ENCODE data around the gene TENM3.

The TENM3 gene

DNA sequence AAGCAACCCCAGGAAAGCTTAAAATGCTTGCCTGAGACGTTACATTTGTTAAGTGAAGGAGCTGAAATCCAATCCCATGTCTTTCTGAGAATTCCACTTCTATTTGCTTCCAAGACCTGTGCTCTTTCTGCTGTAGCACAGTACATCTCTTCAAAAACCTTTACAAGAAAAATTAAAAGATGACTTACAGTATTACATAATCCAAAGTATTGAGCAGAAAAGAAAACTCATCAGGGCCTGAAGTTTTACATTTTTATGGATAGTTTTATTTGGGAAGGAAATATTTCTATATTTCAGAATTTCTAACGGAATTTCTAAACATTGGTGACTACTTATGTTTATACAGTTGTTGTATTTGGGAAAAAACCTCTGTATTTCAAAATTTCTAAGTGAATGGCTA is 276.3 kb downstream of the TENM3 start:
- DNase-seq (ENCODE audit: low spot score), result no peak

GRCh38 chr4:182521011-182521410 is 277.8 kb downstream of the TENM3 start:
- DNase-seq (ENCODE audit: low spot score), result no peak

DNA sequence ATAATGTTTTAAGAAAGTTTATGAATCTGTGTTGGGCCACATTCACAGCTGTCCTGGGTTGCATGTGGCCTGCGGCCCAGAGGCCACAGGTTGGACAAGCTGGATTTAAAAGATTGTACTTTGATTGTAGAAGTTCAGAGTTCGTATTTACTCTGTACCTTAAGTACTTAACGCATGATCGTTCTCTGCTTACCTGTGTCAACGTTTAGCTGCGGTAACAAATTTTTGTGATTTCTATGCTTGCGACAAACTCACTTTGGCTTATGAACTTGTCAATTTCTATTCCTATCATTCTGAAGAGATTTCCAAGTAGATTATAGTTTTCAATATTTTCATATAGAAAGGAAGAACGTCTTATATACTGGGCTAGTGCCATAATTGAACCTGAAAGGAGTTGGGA is 285.6 kb downstream of the TENM3 start:
- DNase-seq (ENCODE audit: low spot score), result no peak

- no peak for DNase-seq (ENCODE audit: low spot score)
Observed at GRCh38 chr4:182530451-182530850, 287.2 kb downstream of the TENM3 start.

GRCh38 chr4:182531555-182532162 is 288.5 kb downstream of the TENM3 start:
- DNase-seq (ENCODE audit: low spot score), result no peak

DNA sequence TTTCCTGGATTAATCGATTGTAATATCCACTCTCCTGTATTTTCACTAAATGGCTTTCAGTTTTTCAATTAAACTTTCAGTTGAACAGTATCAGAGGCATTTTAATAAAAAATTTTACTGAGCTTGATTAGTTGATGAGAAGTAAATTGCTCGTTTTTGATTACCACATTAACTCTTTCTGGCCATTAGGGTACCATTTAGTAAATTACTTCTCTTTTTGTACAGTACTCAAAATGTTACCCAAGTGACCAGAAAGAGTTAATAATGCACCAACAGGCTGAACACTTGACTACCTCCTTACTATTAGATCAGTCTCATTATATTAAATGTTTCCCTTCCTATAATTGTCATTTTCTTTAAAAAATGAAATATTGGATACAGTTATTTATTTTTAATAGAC is 289.2 kb downstream of the TENM3 start:
- no peak for DNase-seq (ENCODE audit: low spot score)

- peak; percentile 65 for DNase-seq (ENCODE audit: low spot score)
Observed at GRCh38 chr4:182533964-182534363, 290.8 kb downstream of the TENM3 start.

DNA sequence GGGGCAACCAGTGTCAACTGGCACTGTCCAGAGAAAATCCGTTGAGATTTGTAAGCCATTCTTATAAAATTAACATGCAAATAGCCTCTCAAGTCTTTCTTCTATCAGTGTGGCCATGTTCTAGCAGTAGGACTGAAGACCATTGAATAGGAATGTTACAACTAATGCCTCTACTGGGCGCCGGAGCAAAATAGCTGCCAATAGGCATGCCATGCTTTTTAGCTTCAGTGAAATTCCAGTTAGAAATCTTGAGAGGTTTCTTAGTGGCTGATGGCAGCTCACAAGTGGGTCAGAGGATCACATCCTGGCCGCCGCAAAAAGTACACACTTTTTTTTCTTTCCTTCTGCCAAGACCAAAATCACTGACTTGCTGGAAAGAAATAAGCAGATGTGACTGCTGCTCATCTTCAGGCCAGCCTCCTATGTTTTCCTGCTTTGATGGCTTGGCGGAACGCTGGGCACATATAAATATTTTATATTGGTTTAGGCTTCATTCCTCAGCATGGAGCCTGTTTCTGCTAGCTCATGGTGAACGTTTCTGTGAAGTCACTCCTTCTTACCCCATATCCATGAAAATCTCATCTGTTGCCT is 293.1 kb downstream of the TENM3 start:
- DNase-seq (ENCODE audit: low spot score), result no peak

- no peak for DNase-seq (ENCODE audit: low spot score)
Observed at GRCh38 chr4:182537031-182537795, 294.0 kb downstream of the TENM3 start.

GRCh38 chr4:182538031-182538430 is 294.8 kb downstream of the TENM3 start:
- no peak for DNase-seq (ENCODE audit: low spot score)

DNA sequence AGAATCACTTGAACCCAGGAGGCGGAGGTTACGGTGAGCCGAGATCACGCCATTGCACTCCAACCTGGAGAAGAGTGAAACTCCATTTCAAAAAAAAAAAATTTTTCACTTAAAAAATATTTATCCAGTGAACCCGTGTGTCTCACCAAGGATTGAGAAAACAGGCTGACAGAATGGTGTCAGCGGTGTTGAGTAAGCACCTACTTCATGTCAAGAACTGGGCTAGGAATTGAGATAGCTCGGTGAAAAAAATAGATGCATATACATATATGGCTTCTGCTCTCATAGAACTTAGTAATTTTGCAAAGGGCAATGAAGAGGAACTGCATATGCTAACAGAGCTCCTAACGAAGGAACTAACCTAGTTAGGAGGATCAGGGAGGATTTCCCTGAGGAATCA is 297.3 kb downstream of the TENM3 start:
- DNase-seq (ENCODE audit: low spot score), result no peak

DNA sequence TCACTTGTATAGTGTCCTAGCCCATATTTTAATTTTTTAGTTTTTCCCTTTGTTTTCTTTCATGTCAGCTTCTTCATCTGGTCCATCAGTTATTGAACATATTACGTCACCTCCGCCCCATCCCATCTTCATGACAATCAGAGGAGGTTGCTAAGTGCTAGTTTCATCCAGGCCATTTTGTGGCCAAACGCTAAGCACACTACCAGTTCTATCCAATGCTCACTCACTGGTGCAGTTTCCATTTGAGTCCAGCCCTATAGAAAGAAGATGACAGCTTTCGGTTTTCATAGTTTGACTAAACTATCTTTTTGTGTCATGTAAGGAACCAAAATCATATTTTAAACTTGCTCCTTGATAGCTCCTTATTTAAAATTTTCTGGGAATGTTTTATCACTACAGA is 304.2 kb downstream of the TENM3 start:
- DNase-seq (ENCODE audit: low spot score), result no peak

GRCh38 chr4:182548156-182548555 is 305.0 kb downstream of the TENM3 start:
- DNase-seq (ENCODE audit: low spot score), result no peak

GRCh38 chr4:182549356-182549755 is 306.2 kb downstream of the TENM3 start:
- DNase-seq (ENCODE audit: low spot score), result no peak

DNA sequence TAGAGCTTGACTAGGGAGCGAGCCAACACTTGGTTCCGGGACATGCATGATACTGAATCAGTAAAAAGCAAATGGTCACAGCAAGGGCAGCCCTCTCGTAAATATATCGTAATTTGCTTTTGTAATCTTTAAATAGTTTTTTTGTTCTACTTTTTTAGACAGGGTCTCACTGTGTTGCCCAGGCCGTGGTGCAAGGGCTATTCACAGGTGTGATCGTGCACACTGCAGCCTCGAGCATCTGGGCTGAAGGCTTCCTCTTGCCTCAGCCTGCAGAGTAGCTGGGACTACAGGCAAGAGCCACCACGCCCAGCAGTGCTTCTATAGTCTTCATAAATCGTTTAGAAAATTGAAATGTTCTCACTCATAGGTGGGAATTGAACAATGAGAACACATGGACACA is 309.7 kb downstream of the TENM3 start:
- no peak for DNase-seq (ENCODE audit: low spot score)

DNA sequence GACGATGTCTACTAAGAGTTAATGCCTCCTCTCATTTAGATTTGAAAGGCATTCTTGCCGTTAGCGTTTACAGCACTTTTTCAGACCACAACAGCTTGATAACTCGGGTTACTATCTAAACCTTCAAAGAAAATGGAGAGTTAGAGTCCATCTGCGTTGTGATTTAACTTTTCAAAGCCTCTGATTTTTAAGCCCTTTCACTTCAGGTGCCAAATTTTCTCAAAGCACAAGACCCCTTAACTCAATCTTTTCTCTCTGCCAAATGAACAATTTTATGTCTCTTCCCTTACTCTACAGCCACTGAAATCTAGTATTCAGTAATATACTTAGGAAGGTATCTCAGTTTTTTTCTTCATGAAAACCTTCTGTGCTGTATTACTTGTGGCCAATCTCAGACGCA is 310.5 kb downstream of the TENM3 start:
- DNase-seq (ENCODE audit: low spot score), result no peak

DNA sequence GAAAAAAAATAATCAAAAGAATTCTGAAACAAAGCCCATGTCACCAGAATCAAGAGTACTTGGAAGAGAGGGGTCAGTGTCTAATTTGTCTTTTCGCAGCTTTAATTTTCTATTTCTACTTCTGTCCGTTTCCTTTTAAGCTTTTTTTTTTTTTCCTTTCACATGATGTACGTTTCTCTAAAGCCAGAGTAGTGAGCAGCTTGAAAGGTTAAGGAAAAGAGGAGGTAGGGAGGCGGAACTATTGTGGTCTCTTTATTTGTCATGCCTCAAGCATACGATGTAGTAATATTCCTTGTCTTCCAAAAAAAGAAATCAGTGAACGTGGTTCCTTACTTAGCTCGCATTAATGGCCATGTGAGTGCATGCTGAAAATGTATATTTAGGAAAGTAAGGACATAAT is 311.5 kb downstream of the TENM3 start:
- DNase-seq (ENCODE audit: low spot score), result no peak

DNA sequence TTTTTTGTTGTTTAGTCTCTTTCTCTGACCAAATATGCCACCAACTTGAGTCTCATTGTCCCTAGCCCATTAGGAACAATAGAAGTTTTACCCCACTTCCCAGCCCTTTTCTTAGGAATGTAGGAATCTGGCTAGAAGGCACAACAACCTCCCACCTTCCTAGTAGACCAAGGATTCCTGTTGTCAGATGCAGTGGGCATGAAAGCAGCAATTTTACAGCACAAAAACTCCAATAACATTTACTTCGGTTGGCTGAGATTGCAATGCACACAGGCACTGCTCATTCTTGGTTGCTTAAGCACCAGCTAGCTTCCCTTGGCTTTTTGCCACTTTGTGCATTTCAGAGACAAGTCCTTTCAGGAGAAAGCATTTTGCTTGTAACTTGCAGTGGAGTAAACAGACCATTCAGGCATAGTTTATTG is 312.8 kb downstream of the TENM3 start:
- DNase-seq (ENCODE audit: low spot score), result no peak

GRCh38 chr4:182556580-182556979 is 313.4 kb downstream of the TENM3 start:
- DNase-seq (ENCODE audit: low spot score), result no peak

GRCh38 chr4:182560358-182560757 is 317.2 kb downstream of the TENM3 start:
- no peak for DNase-seq (ENCODE audit: low spot score)

DNA sequence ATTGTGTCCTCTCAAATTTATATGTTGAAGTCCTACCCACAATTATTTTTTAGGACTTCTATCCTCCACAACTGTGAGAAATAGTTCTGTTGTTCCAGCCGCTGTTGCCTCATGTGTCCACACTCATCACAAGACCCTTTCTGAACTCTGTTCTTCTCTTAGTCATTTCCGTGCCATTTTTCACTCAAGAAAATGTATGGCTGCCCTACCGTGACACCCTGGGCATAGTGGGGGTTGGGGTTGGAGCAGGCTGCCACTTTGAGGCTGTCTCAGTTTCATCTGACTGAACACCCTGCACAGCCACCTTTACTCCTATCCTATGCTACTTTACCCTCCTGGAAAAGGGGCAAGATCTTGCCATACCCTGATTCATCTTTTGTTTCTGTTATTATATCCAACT is 319.1 kb downstream of the TENM3 start:
- DNase-seq (ENCODE audit: low spot score), result no peak

DNA sequence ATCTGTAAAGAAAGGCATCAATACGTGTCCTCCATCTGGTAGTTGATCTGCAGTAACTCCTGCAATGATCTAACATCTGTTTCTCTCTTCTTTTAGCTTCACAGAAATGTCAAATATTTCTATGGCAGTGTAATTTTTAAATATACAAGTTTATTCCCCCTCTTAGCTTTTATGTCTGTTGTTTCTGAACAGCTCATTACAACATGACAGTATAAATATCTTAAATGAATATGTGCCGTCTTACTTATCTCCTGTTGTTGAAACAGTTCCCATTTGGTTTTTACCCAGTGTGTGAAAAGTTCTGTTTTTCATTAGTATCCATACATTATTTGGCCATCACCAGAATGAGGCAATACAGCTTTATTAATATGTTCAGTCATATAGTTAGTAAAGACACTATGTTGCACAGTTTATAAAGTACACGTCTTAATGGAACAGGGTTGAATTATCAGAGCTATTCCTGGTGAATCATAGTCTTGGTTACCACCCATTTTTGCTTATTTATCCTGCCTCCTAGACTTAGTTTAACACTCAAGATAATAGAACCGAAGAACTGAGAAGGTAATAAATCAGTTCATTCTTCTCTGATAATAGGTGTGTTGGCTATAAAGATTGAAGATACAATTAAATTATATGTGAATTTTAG is 321.6 kb downstream of the TENM3 start:
- DNase-seq (ENCODE audit: low spot score), result no peak

- DNase-seq (ENCODE audit: low spot score), result no peak
Observed at GRCh38 chr4:182567119-182567518, 323.9 kb downstream of the TENM3 start.

Measured in kidney capillary endothelial cell (primary cell).